Endodermal cell (in vitro differentiated cells): Measurements from ENCODE around the gene FAM174B. TPM values are rescaled to one million over a fixed set of nuclear protein-coding genes. Genes with fewer than 3 reads are reported as not detected.

Experiments
- DNase-seq: peaks from one replicate; pipeline ENCODE4 v3.0.0-alpha.2; 2017
- H3K27ac ChIP-seq: 2 replicates; pipeline ENCODE4 v1.5.1; 2013; ENCODE audit warnings: mild to moderate bottlenecking, low read depth, low read length, moderate library complexity
- H3K27me3 ChIP-seq: 2 replicates; pipeline ENCODE4 v1.6.1; 2013; ENCODE audit warnings: mild to moderate bottlenecking, low read length, moderate library complexity; ENCODE audit not compliant: insufficient read depth, control insufficient read depth, poor library complexity, severe bottlenecking
- H3K36me3 ChIP-seq: 2 replicates; pipeline ENCODE4 v1.7.0; 2013; ENCODE audit warnings: mild to moderate bottlenecking, low read length, moderate library complexity; ENCODE audit not compliant: control insufficient read depth, insufficient read depth
- H3K4me1 ChIP-seq: one replicate; pipeline ENCODE4 v1.7.0; 2013; ENCODE audit warnings: low read length; ENCODE audit not compliant: control insufficient read depth, insufficient read depth
- H3K4me3 ChIP-seq: 2 replicates; pipeline ENCODE4 v1.5.1; 2013; ENCODE audit warnings: mild to moderate bottlenecking, low read length, moderate library complexity
- H3K9ac ChIP-seq: 2 replicates; pipeline ENCODE4 v1.6.1; 2013; ENCODE audit warnings: mild to moderate bottlenecking, low read length, moderate library complexity; ENCODE audit not compliant: poor library complexity, severe bottlenecking; ENCODE audit errors: extremely low read depth
- H3K9me3 ChIP-seq: 2 replicates; pipeline ENCODE4 v1.6.1; 2013; ENCODE audit warnings: mild to moderate bottlenecking, low read length, moderate library complexity; ENCODE audit not compliant: control insufficient read depth
- H3K27ac Mint-ChIP-seq: 2 replicates; pipeline ENCODE4 v1.8.0; 2020; ENCODE audit warnings: mixed read lengths
- H3K27me3 Mint-ChIP-seq: 2 replicates; pipeline ENCODE4 v1.8.0; 2021; ENCODE audit warnings: mild to moderate bottlenecking, mixed read lengths; ENCODE audit not compliant: insufficient read depth
- H3K36me3 Mint-ChIP-seq: 2 replicates; pipeline ENCODE4 v1.8.0; 2020; ENCODE audit warnings: low read depth, mixed read lengths
- H3K4me1 Mint-ChIP-seq: 2 replicates; pipeline ENCODE4 v1.8.0; 2020; ENCODE audit warnings: mixed read lengths
- H3K4me3 Mint-ChIP-seq: 2 replicates; pipeline ENCODE4 v1.8.0; 2020; ENCODE audit warnings: mild to moderate bottlenecking, moderate library complexity, mixed read lengths
- H3K9me3 Mint-ChIP-seq: 2 replicates; pipeline ENCODE4 v1.8.0; 2020; ENCODE audit warnings: mild to moderate bottlenecking, mixed read lengths
- WGBS, 2 experiments: methylation state at CpG; one replicate each; pipeline versions ENCODE4 v1.1.5 to v1.1.7; 2013; ENCODE audit warnings: missing lambda C conversion rate in 2 of 2, mixed read lengths in 1 of 2; ENCODE audit not compliant: insufficient coverage in 1 of 2, insufficient read length in 1 of 2; 5-methylcytosine and 5-hydroxymethylcytosine counted together
- total RNA-seq, 2 donors: library from RNA; stranded (reverse); fragmentation: NEBNext Ultra II Directional in 1 of 2; extraction: Animal tissue kit (Norgen Biotek cat#: 25700) in 1 of 2; gene quantifications; 2 replicates in 1 of 2; 3 replicates in 1 of 2; pipeline ENCODE4 v1.2.1, GENCODE V29; 2021
- TF ChIP-seq, protein P1 (sequence below): fragments of 200-600 bp; sonication (generic); conservative IDR thresholded peaks from 2 replicates; pipeline ENCODE4 v1.5.0; 2021; ENCODE audit warnings: antibody characterized with exemption, mild to moderate bottlenecking

The FAM174B gene
- total RNA-seq, 2 donors from 2014 or later = 66.0 to 105 TPM

DNA sequence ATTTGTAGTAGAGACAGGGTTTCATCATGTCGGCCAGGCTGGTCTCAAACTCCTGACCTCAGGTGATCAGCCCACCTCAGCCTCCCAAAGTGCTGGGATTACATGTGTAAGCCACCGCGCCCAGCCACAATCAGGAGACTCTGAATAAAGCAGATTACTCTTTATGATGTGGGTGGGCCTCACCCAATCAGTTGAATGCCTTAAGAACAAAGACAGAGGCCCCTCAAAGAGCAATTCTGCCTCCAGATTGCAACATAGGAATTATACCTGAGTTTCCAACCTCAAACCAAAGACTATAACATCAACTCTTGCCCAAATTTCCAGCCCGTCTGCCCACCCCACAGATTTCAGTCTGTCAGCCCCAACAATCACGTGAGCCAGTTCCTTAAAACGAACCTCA lies 18.8 kb upstream of the FAM174B start:
- 84 to 85% methylated on average over 6 of the region's 6 CpGs for WGBS, 2 experiments
- Histone ChIP-seq H3K36me3 (no peaks in the 10 kb centered on the region), H3K9ac (no peak overlapping the region), H3K9me3 (peaks cover 6% of the 10 kb centered on the region), H3K27me3 (no peaks in the 10 kb centered on the region), H3K27ac (no peak overlapping the region), H3K4me1 (peaks cover 23% of the 10 kb centered on the region), H3K4me3 (no peak overlapping the region)
- peaks cover 4% of the 10 kb centered on the region for H3K9me3 Mint-ChIP-seq
- H3K36me3 Mint-ChIP-seq = no peaks in the 10 kb centered on the region
- H3K4me1 Mint-ChIP-seq = peaks cover 41% of the 10 kb centered on the region
- H3K27ac Mint-ChIP-seq = no peak overlapping the region
- TF ChIP-seq, protein P1, sequence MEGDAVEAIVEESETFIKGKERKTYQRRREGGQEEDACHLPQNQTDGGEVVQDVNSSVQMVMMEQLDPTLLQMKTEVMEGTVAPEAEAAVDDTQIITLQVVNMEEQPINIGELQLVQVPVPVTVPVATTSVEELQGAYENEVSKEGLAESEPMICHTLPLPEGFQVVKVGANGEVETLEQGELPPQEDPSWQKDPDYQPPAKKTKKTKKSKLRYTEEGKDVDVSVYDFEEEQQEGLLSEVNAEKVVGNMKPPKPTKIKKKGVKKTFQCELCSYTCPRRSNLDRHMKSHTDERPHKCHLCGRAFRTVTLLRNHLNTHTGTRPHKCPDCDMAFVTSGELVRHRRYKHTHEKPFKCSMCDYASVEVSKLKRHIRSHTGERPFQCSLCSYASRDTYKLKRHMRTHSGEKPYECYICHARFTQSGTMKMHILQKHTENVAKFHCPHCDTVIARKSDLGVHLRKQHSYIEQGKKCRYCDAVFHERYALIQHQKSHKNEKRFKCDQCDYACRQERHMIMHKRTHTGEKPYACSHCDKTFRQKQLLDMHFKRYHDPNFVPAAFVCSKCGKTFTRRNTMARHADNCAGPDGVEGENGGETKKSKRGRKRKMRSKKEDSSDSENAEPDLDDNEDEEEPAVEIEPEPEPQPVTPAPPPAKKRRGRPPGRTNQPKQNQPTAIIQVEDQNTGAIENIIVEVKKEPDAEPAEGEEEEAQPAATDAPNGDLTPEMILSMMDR = no peak
- peaks cover 14% of the 10 kb centered on the region for H3K27me3 Mint-ChIP-seq
- H3K4me3 Mint-ChIP-seq = no peak overlapping the region
- peak; percentile 8 for DNase-seq

DNA sequence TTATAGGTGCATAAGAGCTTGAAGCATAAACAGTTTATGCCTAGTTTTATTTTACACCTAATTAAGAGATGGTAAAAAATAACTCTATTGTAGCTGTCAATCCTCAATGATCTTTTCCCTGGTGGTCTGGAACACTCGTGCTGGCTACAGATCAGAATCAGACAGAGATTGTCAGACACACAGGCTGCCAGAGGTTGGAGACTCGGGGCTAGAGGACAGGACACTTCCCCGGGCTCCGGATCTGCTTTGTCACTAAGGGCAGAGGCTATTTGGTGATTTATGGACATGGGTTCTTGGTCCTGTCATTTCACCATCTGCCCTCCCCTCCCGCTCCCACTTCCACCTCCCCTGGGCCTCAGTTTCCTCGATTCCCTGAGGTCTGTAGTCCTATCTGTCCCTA lies 16.5 kb upstream of the FAM174B start:
- H3K27ac Mint-ChIP-seq = no peak overlapping the region
- no peak overlapping the region for H3K4me3 Mint-ChIP-seq
- no peak overlapping the region for H3K4me3 ChIP-seq
- H3K9me3 Mint-ChIP-seq = peaks cover 4% of the 10 kb centered on the region
- WGBS, 2 experiments = 86 to 88% methylated on average over 3 to 6 of the region's 6 CpGs
- H3K27me3 Mint-ChIP-seq = peaks cover 14% of the 10 kb centered on the region
- no peaks in the 10 kb centered on the region for H3K36me3 ChIP-seq
- H3K9ac ChIP-seq = no peak overlapping the region
- TF ChIP-seq, protein P1 = no peak
- H3K36me3 Mint-ChIP-seq = no peaks in the 10 kb centered on the region
- no peaks in the 10 kb centered on the region for H3K27me3 ChIP-seq
- peaks cover 54% of the 10 kb centered on the region for H3K4me1 Mint-ChIP-seq
- DNase-seq = peak; percentile 47
- H3K27ac ChIP-seq = no peak overlapping the region
- peaks cover 31% of the 10 kb centered on the region for H3K4me1 ChIP-seq
- H3K9me3 ChIP-seq = peaks cover 6% of the 10 kb centered on the region

DNA sequence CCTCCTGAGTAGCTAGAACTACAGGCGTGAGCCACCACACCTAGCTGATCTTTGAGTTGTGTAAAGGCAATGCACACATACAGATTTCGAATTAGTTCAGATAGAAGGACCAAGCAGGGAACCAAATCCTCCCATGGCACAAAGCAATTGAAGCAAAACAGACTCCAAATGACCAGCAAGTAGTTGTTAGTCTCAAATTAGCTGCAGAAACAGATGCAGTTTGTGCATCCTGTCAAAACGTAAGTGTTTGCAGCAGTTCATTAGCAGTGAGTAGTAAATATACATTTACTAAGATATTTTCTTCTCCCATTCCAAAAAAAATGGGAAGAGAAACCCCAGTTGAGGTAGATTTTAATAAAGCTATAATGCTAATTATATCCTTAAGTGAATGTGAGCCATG lies 15.8 kb upstream of the FAM174B start:
- H3K9ac ChIP-seq = no peak overlapping the region
- H3K4me3 ChIP-seq = no peak overlapping the region
- H3K27me3 ChIP-seq = no peaks in the 10 kb centered on the region
- H3K4me1 ChIP-seq = peaks cover 31% of the 10 kb centered on the region
- Mint-ChIP-seq H3K27me3 (peaks cover 14% of the 10 kb centered on the region), H3K4me3 (no peak overlapping the region), H3K4me1 (peaks cover 61% of the 10 kb centered on the region), H3K27ac (no peak overlapping the region), H3K9me3 (peaks cover under 1% of the 10 kb centered on the region), H3K36me3 (no peaks in the 10 kb centered on the region)
- no peak overlapping the region for H3K27ac ChIP-seq
- H3K9me3 ChIP-seq = peaks cover 2% of the 10 kb centered on the region
- no peaks in the 10 kb centered on the region for H3K36me3 ChIP-seq
- TF ChIP-seq, protein P1 = no peak
- DNase-seq = peak; percentile 38
- WGBS, 2 experiments = 80 to 100% methylated on average over 2 to 3 of the region's 3 CpGs
